ENCODE results near the gene BTLA. TPM values are rescaled to one million over a fixed set of nuclear protein-coding genes. Genes with fewer than 3 reads are reported as not detected.

Gene BTLA
- polyA plus RNA-seq, 1 donor from 2014 or later, result not detected

DNA sequence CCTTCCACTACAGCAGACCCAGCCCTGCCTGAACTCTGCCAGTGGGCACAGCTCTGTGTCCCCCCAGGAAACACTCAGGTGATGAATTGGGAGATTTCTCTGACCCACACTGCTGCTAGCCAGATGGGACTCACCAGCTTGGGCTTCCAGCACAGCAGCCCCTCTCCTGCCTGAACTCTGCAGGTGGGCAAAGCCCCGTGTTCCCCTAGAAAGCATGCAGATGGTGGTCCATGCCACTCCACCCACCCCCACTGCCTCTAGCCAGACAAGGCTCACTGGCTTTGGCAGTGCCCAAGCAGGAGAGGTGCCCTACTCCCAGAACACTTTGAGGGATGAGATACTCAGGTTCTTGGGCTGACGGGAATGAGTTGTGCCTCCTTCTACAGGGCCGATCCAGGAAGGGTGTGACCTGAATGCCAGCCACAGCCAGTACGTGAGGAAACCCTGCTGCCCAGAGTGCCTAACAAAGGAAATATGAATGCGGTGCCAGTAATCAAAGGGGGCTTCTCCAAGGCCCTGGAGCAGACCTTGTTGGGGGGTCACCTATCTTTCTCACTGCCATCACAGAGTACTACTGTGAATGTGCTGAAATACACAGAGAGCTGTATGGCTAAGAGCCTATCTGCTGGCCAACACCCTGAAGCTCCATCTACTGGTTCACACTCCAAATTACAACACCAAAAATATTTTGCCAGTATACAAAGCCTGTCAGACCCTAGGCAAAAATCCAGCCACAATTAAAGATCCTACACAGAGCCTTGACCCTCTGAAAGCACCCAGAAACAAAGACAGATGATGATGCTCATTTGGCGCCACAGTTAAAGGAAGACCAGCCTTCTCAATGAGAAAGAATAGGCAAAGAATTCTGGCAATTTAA, 61.9 kb downstream of the BTLA start:
- Histone ChIP-seq H3K27ac (ENCODE audit: low read length) (no peak overlapping the region), H3K27me3 (ENCODE audit: insufficient read depth, low read depth, low read length) (no peaks in the 10 kb centered on the region), H3K9me2 (ENCODE audit: insufficient read depth, low read length) (no peaks in the 10 kb centered on the region), H3K9ac (ENCODE audit: low read length) (no peak overlapping the region), H3F3A (ENCODE audit: insufficient read depth, low read length, poor library complexity, severe bottlenecking) (no peaks in the 10 kb centered on the region), H3K36me3 (ENCODE audit: insufficient read depth, low read length) (no peaks in the 10 kb centered on the region), H3K4me2 (ENCODE audit: low read length) (no peak overlapping the region), H3K4me3 (ENCODE audit: low read length) (no peak overlapping the region), H2AFZ (ENCODE audit: low read depth, low read length) (no peak overlapping the region), H4K20me1 (ENCODE audit: insufficient read depth) (no peaks in the 10 kb centered on the region), H3K79me2 (replicated peaks; ENCODE audit: insufficient read depth, low read length) (no peaks in the 10 kb centered on the region), H3K9me3 (ENCODE audit: low read length) (no peaks in the 10 kb centered on the region)
- TF ChIP-seq, protein P1, sequence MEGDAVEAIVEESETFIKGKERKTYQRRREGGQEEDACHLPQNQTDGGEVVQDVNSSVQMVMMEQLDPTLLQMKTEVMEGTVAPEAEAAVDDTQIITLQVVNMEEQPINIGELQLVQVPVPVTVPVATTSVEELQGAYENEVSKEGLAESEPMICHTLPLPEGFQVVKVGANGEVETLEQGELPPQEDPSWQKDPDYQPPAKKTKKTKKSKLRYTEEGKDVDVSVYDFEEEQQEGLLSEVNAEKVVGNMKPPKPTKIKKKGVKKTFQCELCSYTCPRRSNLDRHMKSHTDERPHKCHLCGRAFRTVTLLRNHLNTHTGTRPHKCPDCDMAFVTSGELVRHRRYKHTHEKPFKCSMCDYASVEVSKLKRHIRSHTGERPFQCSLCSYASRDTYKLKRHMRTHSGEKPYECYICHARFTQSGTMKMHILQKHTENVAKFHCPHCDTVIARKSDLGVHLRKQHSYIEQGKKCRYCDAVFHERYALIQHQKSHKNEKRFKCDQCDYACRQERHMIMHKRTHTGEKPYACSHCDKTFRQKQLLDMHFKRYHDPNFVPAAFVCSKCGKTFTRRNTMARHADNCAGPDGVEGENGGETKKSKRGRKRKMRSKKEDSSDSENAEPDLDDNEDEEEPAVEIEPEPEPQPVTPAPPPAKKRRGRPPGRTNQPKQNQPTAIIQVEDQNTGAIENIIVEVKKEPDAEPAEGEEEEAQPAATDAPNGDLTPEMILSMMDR (IDR thresholded peaks at IDR 0.05; ENCODE audit: poor library complexity, severe bottlenecking), result no peak
- TF ChIP-seq MXI1 (conservative IDR thresholded peaks at IDR 0.05; ENCODE audit: poor library complexity, severe bottlenecking) (no peak), POLR2AphosphoS5 (IDR thresholded peaks at IDR 0.05) (no peak), TAF1 (IDR thresholded peaks at IDR 0.05; ENCODE audit: low read depth) (no peak), EP300 (conservative IDR thresholded peaks at IDR 0.05; ENCODE audit: poor library complexity, severe bottlenecking) (no peak), EZH2 (IDR thresholded peaks at IDR 0.05; ENCODE audit: borderline replicate concordance, insufficient read depth, low read length, poor library complexity, severe bottlenecking) (no peak), RAD21 (conservative IDR thresholded peaks at IDR 0.05) (no peak), SMC3 (conservative IDR thresholded peaks at IDR 0.05; ENCODE audit: poor library complexity) (no peak)
- TF ChIP-seq, protein P2, sequence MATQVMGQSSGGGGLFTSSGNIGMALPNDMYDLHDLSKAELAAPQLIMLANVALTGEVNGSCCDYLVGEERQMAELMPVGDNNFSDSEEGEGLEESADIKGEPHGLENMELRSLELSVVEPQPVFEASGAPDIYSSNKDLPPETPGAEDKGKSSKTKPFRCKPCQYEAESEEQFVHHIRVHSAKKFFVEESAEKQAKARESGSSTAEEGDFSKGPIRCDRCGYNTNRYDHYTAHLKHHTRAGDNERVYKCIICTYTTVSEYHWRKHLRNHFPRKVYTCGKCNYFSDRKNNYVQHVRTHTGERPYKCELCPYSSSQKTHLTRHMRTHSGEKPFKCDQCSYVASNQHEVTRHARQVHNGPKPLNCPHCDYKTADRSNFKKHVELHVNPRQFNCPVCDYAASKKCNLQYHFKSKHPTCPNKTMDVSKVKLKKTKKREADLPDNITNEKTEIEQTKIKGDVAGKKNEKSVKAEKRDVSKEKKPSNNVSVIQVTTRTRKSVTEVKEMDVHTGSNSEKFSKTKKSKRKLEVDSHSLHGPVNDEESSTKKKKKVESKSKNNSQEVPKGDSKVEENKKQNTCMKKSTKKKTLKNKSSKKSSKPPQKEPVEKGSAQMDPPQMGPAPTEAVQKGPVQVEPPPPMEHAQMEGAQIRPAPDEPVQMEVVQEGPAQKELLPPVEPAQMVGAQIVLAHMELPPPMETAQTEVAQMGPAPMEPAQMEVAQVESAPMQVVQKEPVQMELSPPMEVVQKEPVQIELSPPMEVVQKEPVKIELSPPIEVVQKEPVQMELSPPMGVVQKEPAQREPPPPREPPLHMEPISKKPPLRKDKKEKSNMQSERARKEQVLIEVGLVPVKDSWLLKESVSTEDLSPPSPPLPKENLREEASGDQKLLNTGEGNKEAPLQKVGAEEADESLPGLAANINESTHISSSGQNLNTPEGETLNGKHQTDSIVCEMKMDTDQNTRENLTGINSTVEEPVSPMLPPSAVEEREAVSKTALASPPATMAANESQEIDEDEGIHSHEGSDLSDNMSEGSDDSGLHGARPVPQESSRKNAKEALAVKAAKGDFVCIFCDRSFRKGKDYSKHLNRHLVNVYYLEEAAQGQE (IDR thresholded peaks at IDR 0.05; ENCODE audit: borderline replicate concordance), result no peak

DNA sequence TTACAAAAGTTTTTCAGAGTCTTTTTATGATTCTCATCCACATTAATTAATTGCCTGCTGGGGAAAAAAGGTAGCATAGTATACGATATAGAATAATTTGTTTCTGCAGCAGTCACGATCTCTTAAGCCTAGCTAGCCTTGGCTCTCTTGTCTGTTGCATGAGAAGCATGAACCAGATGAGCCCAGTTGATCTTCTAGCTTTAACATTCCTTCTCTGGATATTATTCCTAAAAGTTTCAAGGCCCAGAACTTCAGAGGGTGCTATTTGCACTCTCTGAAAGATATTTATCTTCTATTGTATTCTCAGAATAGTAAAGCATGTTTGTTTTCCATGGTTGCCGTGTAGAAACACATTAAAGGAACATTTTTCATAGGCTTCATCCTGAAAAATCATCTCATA, 69.3 kb downstream of the BTLA start:
- TF ChIP-seq EZH2 (IDR thresholded peaks at IDR 0.05; ENCODE audit: borderline replicate concordance, insufficient read depth, low read length, poor library complexity, severe bottlenecking), result no peak
- no peak for TF ChIP-seq POLR2AphosphoS5 (IDR thresholded peaks at IDR 0.05)
- TF ChIP-seq TAF1 (IDR thresholded peaks at IDR 0.05; ENCODE audit: low read depth), result no peak
- TF ChIP-seq MXI1 (conservative IDR thresholded peaks at IDR 0.05; ENCODE audit: poor library complexity, severe bottlenecking), result no peak
- TF ChIP-seq, protein P1 (IDR thresholded peaks at IDR 0.05; ENCODE audit: poor library complexity, severe bottlenecking), result no peak
- TF ChIP-seq SMC3 (conservative IDR thresholded peaks at IDR 0.05; ENCODE audit: poor library complexity), result no peak
- TF ChIP-seq RAD21 (conservative IDR thresholded peaks at IDR 0.05), result no peak
- Histone ChIP-seq H2AFZ (ENCODE audit: low read depth, low read length) (no peak overlapping the region), H3K27me3 (ENCODE audit: insufficient read depth, low read depth, low read length) (no peaks in the 10 kb centered on the region), H3K4me2 (ENCODE audit: low read length) (no peak overlapping the region), H3K9me2 (ENCODE audit: insufficient read depth, low read length) (no peaks in the 10 kb centered on the region), H3F3A (ENCODE audit: insufficient read depth, low read length, poor library complexity, severe bottlenecking) (no peaks in the 10 kb centered on the region), H3K9ac (ENCODE audit: low read length) (no peak overlapping the region), H4K20me1 (ENCODE audit: insufficient read depth) (no peaks in the 10 kb centered on the region), H3K36me3 (ENCODE audit: insufficient read depth, low read length) (no peaks in the 10 kb centered on the region), H3K4me3 (ENCODE audit: low read length) (no peak overlapping the region), H3K79me2 (replicated peaks; ENCODE audit: insufficient read depth, low read length) (no peaks in the 10 kb centered on the region), H3K27ac (ENCODE audit: low read length) (no peak overlapping the region), H3K9me3 (ENCODE audit: low read length) (no peaks in the 10 kb centered on the region)

Data from neural cell (in vitro differentiated cells).